SU-DHL-6 (cell line): ENCODE measurements around the gene ATP6V0B.

Experiments
- H2AFZ ChIP-seq: fragments of 200-600 bp; sonication (generic); 2 replicates; pipeline ENCODE4 v1.6.1; 2014; ENCODE audit warnings: low read depth, mild to moderate bottlenecking, moderate library complexity, mixed read lengths, antibody characterized with exemption, low read length; ENCODE audit not compliant: severe bottlenecking
- H3F3A ChIP-seq: fragments of 200-600 bp; shearing (Covaris generic); 2 replicates; pipeline ENCODE4 v1.6.0; 2016; ENCODE audit warnings: antibody characterized with exemption, mild to moderate bottlenecking; ENCODE audit not compliant: insufficient read depth
- H3K27ac ChIP-seq: fragments of 200-600 bp; sonication (generic); 2 replicates; pipeline ENCODE4 v1.5.1; 2016; ENCODE audit warnings: low read depth, mild to moderate bottlenecking, low read length, moderate library complexity, mixed read lengths
- H3K27me3 ChIP-seq: fragments of 200-600 bp; sonication (generic), shearing (Covaris generic); 2 replicates; pipeline ENCODE4 v1.6.0; 2014; ENCODE audit warnings: mild to moderate bottlenecking, low read length
- H3K36me3 ChIP-seq: fragments of 200-600 bp; sonication (generic); 2 replicates; pipeline ENCODE4 v1.6.1; 2014; ENCODE audit warnings: mild to moderate bottlenecking, low read length, mixed read lengths
- H3K4me2 ChIP-seq: fragments of 300-600, 200-600 bp; shearing (Covaris generic), sonication (generic); 2 replicates; pipeline ENCODE4 v1.6.0; 2014; ENCODE audit warnings: low read length, low read depth, mild to moderate bottlenecking; ENCODE audit not compliant: poor library complexity, severe bottlenecking
- H3K4me3 ChIP-seq: fragments of 200-600 bp; sonication (generic); 2 replicates; pipeline ENCODE4 v1.5.1; 2014; ENCODE audit warnings: antibody characterized with exemption, low read length, mild to moderate bottlenecking, mixed read lengths; ENCODE audit not compliant: insufficient read depth, poor library complexity, severe bottlenecking
- H3K79me2 ChIP-seq: fragments of 200-600 bp; sonication (generic); 2 replicates; pipeline ENCODE4 v1.6.1; 2014; ENCODE audit warnings: mild to moderate bottlenecking, low read length, moderate library complexity; ENCODE audit not compliant: insufficient read depth
- H3K9ac ChIP-seq: fragments of 200-600 bp; sonication (generic); 2 replicates; pipeline ENCODE4 v1.7.0; 2014; ENCODE audit warnings: mild to moderate bottlenecking, low read length
- H3K9me2 ChIP-seq: fragments of 200-600 bp; sonication (generic); replicated peaks from 2 replicates; pipeline ENCODE4 v1.6.1; 2014; ENCODE audit warnings: low read length; ENCODE audit not compliant: insufficient read depth
- H3K9me3 ChIP-seq: fragments of 200-600 bp; sonication (generic); 2 replicates; pipeline ENCODE4 v1.6.1; 2014; ENCODE audit warnings: low read length, mixed read lengths; ENCODE audit not compliant: insufficient read depth
- H4K20me1 ChIP-seq: fragments of 200-600 bp; sonication (generic); 2 replicates; pipeline ENCODE4 v1.6.1; 2014; ENCODE audit warnings: low read depth, mild to moderate bottlenecking, antibody characterized with exemption, low read length, moderate library complexity, mixed read lengths
- EZH2phosphoT487 ChIP-seq: fragments of 200-600 bp; sonication (generic), shearing (Covaris generic); conservative IDR thresholded peaks from 2 replicates; pipeline ENCODE4 v1.6.1; 2018; ENCODE audit warnings: mild to moderate bottlenecking, antibody characterized with exemption, low read length, moderate library complexity, mixed read lengths
- TF ChIP-seq, protein P1 (sequence below): fragments of 200-600 bp; sonication (generic); IDR thresholded peaks from one replicate; pipeline ENCODE4 v1.5.1; 2017; ENCODE audit warnings: antibody characterized with exemption, mild to moderate bottlenecking, low read length, moderate library complexity; ENCODE audit not compliant: insufficient read depth, poor library complexity, severe bottlenecking

ATP6V0B gene

GRCh38 chr1:43993206-43993914 is 18.6 kb downstream of the ATP6V0B start:
- H3K9me2 ChIP-seq: no peaks in the 10 kb centered on the region
- no peaks in the 10 kb centered on the region for H3K36me3 ChIP-seq
- H3K79me2 ChIP-seq: no peaks in the 10 kb centered on the region
- no peak overlapping the region for H2AFZ ChIP-seq
- H3K27ac ChIP-seq: no peak overlapping the region
- no peak overlapping the region for H3K9ac ChIP-seq
- H3K27me3 ChIP-seq: no peaks in the 10 kb centered on the region
- H3K4me3 ChIP-seq: no peak overlapping the region
- TF ChIP-seq, protein P1, sequence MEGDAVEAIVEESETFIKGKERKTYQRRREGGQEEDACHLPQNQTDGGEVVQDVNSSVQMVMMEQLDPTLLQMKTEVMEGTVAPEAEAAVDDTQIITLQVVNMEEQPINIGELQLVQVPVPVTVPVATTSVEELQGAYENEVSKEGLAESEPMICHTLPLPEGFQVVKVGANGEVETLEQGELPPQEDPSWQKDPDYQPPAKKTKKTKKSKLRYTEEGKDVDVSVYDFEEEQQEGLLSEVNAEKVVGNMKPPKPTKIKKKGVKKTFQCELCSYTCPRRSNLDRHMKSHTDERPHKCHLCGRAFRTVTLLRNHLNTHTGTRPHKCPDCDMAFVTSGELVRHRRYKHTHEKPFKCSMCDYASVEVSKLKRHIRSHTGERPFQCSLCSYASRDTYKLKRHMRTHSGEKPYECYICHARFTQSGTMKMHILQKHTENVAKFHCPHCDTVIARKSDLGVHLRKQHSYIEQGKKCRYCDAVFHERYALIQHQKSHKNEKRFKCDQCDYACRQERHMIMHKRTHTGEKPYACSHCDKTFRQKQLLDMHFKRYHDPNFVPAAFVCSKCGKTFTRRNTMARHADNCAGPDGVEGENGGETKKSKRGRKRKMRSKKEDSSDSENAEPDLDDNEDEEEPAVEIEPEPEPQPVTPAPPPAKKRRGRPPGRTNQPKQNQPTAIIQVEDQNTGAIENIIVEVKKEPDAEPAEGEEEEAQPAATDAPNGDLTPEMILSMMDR: no peak
- no peak for TF ChIP-seq EZH2phosphoT487
- no peaks in the 10 kb centered on the region for H4K20me1 ChIP-seq
- no peak overlapping the region for H3K4me2 ChIP-seq
- no peaks in the 10 kb centered on the region for H3K9me3 ChIP-seq
- H3F3A ChIP-seq: peaks cover 10% of the 10 kb centered on the region; the same call in 1 of the 2 replicates

DNA sequence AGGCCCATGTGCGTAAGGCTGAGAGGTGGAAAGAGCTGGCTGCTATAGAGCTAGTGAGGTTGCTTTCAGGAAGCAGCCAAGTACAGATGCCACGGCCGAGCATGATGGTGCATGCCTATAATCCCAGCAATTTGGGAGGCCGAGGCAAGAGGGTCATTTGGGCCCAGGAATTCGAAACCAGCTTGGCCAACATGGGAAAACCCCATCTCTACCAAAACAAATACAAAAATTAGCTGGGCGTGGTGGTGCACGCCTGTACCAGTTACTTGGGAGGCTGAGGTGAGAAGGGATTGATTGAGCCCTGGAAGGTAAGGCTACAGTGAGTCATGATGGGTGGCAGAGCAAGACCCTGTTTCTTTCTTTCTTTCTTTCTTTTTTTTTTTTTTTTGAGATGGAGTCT is 19.3 kb downstream of the ATP6V0B start:
- Histone ChIP-seq H3F3A (peaks cover 10% of the 10 kb centered on the region; the same call in 1 of the 2 replicates), H3K9me3 (no peaks in the 10 kb centered on the region), H3K36me3 (no peaks in the 10 kb centered on the region), H3K27me3 (no peaks in the 10 kb centered on the region), H3K9me2 (no peaks in the 10 kb centered on the region), H2AFZ (no peak overlapping the region), H3K4me2 (no peak overlapping the region), H3K9ac (no peak overlapping the region), H3K4me3 (no peak overlapping the region), H3K79me2 (no peaks in the 10 kb centered on the region), H3K27ac (no peak overlapping the region), H4K20me1 (no peaks in the 10 kb centered on the region)
- TF ChIP-seq, protein P1: no peak
- TF ChIP-seq EZH2phosphoT487: no peak

DNA sequence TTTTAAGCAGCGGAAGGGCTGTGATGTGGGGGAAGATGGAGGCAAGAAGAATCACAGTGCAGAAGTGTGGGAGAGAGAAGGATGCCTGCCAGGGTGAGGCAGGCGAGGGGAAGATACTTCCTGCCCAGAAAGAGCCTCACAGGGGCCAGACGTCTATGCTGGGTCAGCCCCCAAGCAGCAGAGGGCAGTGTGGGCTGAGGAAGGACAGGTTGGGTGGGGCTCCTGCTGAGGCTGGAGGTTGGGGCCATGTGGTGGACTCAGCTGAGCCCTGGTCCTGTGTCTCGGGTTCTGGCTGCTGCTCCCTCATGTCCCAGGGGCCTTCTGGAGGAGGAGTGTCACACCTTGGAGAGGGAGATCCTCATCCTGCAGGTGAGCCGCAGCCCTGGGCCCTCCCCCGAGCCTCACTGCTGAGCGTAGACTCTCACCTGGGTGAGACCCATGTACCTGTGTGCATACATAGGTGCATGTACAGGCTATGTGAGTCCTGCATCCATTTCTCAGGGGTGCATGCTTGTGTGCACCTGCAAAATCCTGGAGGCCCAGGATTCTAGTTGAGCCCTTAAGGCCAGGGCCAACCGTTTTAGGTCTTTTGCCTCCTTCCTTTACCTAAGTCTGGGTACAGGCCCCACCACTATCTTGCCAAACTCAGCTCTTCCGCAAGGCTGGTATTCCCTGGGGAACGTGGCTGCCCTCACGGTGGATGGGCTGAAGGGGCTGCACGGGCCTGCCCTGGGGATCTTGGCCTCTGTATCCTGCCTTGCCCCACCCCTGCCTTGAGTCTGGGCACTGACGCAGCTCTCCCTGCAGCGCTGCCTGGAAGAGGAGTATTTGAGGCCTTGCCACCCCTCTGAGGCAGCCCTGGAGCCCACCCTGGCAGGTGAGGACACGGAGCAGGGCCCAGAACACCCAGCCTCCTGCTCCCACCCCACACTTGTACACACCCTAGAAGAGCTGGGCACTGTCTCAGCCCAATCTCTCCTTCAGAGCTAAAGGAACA is 20.3 kb downstream of the ATP6V0B start:
- Histone ChIP-seq H3K4me3 (no peak overlapping the region), H3K9ac (no peak overlapping the region), H3K36me3 (no peaks in the 10 kb centered on the region), H3K79me2 (no peaks in the 10 kb centered on the region), H3K9me2 (no peaks in the 10 kb centered on the region), H3F3A (0 out of 2 replicates have a peak, but pooled peaks cover under 1% of the 10 kb centered on the region), H3K9me3 (no peaks in the 10 kb centered on the region), H3K4me2 (no peak overlapping the region), H3K27me3 (no peaks in the 10 kb centered on the region), H3K27ac (no peak overlapping the region), H2AFZ (no peak overlapping the region), H4K20me1 (no peaks in the 10 kb centered on the region)
- TF ChIP-seq, protein P1: peak; percentile 11
- TF ChIP-seq EZH2phosphoT487: no peak
